HG03064 (cell line): ENCODE data around the gene CDYL2.
A peak's percentile ranks its signal among the peaks of the same experiment; 100 is the strongest.
"Not testable (repeated sequence)": the region's sequence is repeated elsewhere in the genome, so short reads cannot be mapped to it uniquely, and the experiment has no call there.

ENCODE experiments used
- ATAC-seq: cut with Tn5 transposase; IDR thresholded peaks from one replicate; pipeline ENCODE4 v1.9.1; 2021; ENCODE audit warnings: low read depth; ENCODE audit not compliant: unreplicated experiment

The CDYL2 gene, protein sequence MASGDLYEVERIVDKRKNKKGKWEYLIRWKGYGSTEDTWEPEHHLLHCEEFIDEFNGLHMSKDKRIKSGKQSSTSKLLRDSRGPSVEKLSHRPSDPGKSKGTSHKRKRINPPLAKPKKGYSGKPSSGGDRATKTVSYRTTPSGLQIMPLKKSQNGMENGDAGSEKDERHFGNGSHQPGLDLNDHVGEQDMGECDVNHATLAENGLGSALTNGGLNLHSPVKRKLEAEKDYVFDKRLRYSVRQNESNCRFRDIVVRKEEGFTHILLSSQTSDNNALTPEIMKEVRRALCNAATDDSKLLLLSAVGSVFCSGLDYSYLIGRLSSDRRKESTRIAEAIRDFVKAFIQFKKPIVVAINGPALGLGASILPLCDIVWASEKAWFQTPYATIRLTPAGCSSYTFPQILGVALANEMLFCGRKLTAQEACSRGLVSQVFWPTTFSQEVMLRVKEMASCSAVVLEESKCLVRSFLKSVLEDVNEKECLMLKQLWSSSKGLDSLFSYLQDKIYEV

DNA sequence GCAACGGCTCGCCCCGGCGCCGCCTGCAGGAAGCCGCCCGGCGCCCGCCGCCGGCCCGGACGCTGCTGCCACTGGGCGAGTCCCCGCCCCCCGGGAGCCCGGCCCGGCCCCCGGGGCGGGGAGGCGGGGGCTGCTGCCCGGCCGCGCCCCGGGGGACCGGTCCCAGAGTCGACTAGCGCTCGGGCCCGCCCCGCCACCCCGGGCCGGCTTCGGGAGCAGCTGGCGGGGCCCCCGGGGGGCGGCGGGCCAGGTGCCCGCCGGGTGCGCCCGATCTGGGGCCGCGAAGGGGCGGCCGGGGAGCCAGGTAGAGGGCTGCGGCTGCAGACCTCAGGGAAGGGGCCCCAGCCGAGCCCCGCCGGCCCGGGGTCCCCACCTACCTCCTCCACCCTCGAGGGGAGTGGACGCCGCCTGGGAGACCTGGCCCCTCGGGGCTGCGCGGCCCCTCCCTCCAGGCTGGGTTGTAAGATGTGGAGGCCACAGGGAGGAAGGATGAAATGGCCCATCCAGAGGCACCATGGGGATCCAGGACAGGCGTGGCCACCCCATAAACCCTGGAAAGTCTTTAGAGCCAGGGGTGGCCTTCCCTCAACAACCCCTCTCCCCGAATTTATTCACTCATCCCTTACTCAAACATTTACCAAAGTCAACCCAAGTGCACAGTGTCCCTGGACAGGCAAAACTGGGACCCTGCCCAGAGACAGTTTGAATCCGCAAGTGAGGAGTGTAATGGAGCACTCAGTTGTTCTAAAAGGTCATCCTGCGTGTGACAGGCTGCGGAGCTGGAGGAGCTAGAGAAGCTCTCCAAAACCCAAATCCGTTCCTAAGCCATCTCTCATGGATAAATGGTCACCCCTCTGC, at the start of gene CDYL2:
Gene CDYL2 (minus strand): TSS at position 73 of the 858 bp plus-strand sequence. CDS start 425 bp downstream, outside the sequence.
- ATAC-seq = peak; percentile 58

DNA sequence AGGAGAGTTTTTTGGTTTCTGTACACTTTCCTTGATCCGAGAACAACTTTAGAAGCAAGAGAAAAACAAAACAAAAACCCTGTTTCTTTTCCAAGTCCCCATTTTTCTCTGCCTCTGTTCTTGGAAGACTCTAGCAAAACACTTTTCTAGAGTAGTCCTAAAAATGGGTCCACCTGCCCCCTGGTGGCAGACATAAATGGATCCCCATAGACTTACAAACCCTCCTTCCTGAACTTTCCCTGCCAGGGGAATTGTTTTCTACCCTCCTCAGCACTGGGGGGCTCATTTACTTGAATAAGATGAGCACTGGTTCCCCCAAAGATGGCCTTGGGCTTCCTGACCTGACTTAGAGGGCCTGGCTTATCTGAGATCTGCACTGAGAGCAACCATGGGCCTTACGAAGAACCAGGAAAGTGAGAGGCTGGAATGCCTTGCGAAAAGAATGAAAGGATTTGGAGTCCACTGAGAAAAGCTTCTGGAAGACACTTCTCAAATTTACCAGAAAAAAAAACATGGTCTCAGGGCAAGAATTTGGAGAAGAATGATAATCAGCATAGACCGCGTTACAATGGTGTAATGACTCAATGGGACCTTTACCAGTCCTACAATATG, 48.0 kb upstream of the CDYL2 start:
- no peak for ATAC-seq

GRCh38 chr16:80851831-80852230, 47.4 kb upstream of the CDYL2 start:
- ATAC-seq = no peak

DNA sequence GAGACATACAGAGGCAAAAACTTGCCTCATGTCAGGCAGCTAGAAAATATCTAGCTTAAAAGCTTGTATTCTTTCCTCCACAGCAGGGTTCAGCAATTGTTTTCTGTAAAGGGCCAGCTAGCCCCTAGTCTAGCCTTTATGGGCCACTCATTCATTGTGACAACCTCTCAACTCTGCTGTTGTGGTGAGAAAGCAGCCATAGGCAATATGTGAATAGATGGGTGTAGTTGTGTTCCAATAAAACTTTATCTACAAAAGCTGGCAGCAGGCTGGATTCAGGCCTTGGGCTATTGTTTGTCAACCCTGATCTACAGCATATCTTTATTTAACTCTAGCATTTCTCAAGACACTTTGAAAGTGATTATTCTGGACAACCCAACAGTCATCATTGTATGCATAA, 46.4 kb upstream of the CDYL2 start:
- ATAC-seq = no peak

DNA sequence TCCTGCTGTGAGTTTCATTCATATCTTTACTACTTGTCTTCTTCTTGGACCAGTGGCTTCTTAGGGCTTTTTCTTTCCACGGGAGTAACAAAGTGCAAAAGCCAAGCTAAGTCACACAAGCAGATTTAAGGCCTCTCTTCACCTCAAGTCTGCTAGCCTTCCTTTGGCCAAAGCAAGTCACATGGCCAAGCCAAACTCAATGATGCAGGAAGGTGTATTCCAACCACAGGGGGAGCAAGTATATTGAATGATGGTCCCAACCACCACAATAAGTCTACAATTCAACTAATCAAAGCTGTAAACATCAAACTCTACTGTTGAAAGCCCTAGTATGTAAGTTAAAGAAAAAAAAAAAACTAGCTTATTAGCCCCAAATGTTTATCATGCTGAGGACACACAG, 44.5 kb upstream of the CDYL2 start:
- no peak for ATAC-seq

- no peak for ATAC-seq
Observed at GRCh38 chr16:80846680-80847079, 42.3 kb upstream of the CDYL2 start.

DNA sequence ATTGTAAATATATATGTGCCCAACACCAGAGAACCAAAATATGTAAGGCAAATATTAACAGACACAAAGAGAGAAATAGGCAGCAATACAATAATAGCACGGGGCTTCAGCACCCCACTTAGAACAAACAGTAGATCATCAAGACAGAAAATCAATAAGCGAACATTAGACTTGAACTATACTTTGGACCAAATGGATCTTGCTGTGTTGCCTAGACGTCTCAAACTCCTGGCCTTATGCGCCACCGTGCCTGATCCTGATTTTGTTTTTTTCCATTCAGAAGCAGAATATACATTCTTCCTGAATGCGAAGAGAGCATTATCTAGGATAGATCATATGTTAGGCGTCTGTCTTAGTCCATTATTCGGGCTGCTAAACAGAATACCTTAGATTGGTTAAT, 41.9 kb upstream of the CDYL2 start:
- no peak for ATAC-seq

GRCh38 chr16:80844395-80844794, 40.0 kb upstream of the CDYL2 start:
- no peak for ATAC-seq

DNA sequence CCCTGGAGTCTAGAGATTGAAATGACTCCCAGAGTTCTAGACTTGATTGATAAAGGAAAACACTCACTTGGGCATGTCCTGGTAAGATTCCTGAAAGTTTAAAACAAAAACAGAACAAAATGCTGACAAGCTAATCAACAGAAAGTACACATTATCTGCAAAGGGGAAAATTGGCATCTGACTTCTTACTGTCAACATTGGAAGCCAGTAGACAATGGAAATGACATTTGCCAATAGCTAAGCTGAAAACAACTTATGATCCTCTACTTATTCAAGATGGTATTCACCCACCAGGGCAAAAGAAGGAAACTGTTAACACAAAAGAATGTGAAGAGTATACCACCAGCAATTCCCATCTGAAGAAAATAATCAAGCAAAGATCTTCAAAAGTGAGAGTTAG, 36.8 kb upstream of the CDYL2 start:
- ATAC-seq = no peak

GRCh38 chr16:80837533-80838147, 33.2 kb upstream of the CDYL2 start:
- no peak for ATAC-seq

GRCh38 chr16:80836846-80837245, 32.4 kb upstream of the CDYL2 start:
- ATAC-seq = no peak

- ATAC-seq = no peak
Observed at GRCh38 chr16:80836202-80836601, 31.8 kb upstream of the CDYL2 start.

DNA sequence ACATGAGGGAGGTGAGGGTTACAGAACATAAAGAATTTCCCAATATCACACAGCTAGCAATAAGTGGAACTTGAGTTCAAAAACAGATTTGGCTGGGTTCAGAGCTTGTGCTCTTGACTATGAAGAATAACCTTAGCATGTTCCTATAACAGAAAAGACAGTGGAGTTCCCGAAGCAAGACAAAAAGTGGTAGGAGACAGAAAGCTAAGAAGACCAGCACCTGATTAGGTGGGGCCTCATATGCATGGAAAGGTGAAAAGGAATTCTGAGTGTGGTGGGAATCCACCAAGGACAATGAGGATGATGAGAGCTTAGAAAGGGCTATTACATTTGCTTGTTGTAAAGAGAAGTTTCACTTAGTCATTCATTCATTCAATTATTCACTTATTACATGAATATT, 26.6 kb upstream of the CDYL2 start:
- no peak for ATAC-seq

DNA sequence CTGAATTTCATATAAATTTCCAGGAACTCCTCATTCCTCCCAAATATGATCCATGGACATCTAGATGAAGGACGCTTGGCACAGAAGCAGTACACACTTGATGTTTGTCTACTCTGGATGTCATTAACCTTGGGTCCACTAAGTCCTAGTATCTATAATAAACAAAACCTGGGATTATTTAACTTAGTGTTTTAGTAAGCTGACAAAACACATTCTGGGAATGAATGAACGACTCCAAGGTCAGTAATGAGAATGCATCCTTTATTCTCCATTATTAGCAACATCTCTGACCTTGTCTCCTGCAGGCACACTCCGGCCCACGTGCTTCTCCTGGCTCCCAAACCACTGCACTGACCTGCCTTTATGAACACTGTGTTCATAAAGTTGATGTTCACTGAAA, 24.1 kb upstream of the CDYL2 start:
- ATAC-seq = no peak

DNA sequence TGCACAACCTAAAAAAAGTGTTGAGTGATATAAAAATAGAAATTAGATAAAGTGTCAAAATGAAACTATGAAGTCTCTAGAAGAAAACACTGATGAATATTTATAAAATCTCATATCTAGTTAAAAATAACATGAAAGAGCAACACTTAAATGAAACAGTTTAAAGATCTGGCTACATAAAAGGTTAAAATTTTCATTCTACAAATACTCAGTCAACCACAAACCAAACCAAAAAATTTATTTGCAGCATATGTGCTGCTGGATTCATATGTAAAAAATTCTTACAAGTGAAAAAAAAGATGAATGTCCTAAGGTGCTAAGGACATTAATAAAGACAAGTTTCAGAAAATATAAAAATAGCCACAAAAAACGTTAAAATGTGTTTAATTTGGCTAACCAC, 22.6 kb upstream of the CDYL2 start:
- ATAC-seq = no peak

DNA sequence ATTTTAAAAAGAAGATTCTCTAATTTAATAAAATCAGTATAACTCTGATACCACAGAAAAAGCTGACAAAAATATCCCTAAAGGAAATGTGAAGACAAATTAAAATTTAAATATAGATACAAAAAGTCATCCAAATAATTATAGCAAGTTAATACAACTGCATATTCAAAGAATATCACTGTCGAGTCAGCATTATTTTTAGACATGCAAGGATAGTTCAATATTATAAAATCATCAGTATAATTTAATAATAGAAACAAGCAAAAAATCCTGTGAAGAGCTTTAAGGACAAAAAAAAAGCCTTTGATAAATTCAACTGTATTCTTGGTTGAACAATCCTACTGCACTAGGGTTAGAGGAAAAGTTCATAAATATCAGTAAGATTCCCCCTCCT, 21.0 kb upstream of the CDYL2 start:
- ATAC-seq = no peak

GRCh38 chr16:80824623-80825364, 20.4 kb upstream of the CDYL2 start:
- ATAC-seq = no peak

DNA sequence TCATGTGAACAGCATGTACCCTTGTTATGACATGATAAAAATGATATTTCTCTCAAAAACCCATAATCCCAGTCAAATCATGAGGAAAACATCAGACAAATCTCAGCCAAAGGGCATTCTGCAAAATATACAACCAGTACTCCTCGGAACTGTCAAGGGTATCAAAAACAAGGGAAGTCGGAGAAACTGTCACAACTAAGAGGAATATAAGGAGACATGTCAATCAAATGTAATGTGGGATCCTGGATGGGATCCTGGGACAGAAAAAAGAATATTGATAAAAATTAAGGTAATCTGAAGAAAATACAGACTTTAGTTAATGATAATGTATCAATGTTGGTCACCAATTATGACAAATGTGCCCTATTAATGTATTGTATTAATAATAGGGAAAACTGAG, 15.6 kb upstream of the CDYL2 start:
- ATAC-seq = no peak

GRCh38 chr16:80816356-80816755, 12.0 kb upstream of the CDYL2 start:
- no peak for ATAC-seq

DNA sequence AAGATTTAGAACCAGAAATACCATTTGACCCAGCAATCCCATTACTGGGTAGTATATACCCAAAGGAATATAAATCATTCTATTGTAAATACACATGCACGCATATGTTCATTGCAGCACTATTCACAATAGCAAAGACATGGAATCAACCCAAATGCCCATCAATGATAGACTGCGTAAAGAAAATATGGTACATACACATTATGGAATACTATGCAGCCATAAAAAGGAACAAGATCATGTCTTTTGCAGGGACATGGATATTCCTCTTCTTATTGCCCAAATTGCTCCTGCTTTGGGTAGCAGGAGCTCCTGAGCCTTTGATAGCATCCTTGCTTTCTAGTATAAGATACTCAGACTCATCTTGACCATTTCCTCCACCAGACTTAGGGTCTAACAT, 10.9 kb upstream of the CDYL2 start:
- not testable (repeated sequence) for ATAC-seq
